ENCODE measurements around the gene HIVEP2. TPM values are rescaled to one million over a fixed set of nuclear protein-coding genes. Genes with fewer than 3 reads are reported as not detected.

Gene HIVEP2
- total RNA-seq, 1 experiment from 2014 or later: 9.1 TPM

DNA sequence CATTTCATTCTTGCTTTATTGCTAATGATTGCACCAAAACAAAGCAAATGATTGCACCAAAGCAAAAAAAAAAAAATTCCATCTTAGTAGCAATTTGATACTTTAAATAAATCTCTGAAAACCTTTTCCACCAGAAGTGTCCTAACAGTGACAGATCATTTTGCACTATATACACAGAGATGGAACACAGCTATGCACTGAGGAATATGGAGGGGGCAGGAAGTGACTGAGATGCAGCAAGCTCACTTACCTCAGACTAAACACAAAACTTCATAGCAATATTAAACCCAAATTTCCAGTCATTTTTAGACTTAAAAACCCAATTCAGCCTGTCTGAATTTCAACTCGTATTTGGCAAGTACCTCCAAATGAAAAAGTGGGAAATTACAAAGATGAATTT lies 41.2 kb downstream of the HIVEP2 start:
- H3K79me2 ChIP-seq (ENCODE audit: low read length): peaks cover 56% of the 10 kb centered on the region

DNA sequence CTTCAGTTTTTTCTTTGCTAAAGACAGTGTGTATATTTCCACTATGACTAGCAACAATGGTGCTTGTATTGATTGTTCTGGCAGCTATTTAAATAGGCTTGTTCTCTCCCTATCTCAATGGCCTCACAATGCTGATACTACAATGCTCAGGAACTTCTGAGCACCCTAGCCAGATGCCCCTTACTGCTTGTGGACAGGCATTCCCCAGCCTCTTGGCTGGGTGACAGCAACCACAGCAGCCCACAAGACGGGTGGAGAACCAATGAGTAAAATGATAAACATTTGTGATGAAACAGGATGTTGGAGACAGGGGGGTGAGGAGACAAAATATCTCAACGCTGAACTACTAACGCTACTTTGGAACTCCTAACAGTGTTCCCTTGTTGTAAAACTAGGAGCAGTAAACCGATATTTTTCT lies 42.3 kb downstream of the HIVEP2 start:
- no peaks in the 10 kb centered on the region for H3F3A ChIP-seq (ENCODE audit: low read length, unreplicated experiment)
- no peak overlapping the region for H2AFZ ChIP-seq (ENCODE audit: low read length)
- BruUV-seq (replicated peaks): no TSS peak
- peak; percentile 92 for ATAC-seq
- peak; percentile 92 for DNase-seq
- no peak for TF ChIP-seq EZH2 (IDR thresholded peaks at IDR 0.05; ENCODE audit: low read length, unreplicated experiment)
- TF ChIP-seq EZH2phosphoT487 (IDR thresholded peaks at IDR 0.05; ENCODE audit: borderline replicate concordance, low read length): no peak
- TF ChIP-seq, protein P1, sequence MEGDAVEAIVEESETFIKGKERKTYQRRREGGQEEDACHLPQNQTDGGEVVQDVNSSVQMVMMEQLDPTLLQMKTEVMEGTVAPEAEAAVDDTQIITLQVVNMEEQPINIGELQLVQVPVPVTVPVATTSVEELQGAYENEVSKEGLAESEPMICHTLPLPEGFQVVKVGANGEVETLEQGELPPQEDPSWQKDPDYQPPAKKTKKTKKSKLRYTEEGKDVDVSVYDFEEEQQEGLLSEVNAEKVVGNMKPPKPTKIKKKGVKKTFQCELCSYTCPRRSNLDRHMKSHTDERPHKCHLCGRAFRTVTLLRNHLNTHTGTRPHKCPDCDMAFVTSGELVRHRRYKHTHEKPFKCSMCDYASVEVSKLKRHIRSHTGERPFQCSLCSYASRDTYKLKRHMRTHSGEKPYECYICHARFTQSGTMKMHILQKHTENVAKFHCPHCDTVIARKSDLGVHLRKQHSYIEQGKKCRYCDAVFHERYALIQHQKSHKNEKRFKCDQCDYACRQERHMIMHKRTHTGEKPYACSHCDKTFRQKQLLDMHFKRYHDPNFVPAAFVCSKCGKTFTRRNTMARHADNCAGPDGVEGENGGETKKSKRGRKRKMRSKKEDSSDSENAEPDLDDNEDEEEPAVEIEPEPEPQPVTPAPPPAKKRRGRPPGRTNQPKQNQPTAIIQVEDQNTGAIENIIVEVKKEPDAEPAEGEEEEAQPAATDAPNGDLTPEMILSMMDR (conservative IDR thresholded peaks at IDR 0.05; ENCODE audit: low read depth, low read length): no peak
- ChIA-PET POLR2A (ENCODE audit: unreplicated experiment) (no interaction called here), CTCF (no interaction called here)
- peaks cover 51% of the 10 kb centered on the region for H3K79me2 ChIP-seq (ENCODE audit: low read length)
- intact Hi-C loops (cut with micrococcal nuclease): loop anchor here (2.0 to 10.0 kb wide), 3 partner anchors 40 to 428 kb away; no protein-coding TSS in a partner anchor
- peak overlapping the region; percentile 76 for H3K4me2 ChIP-seq (ENCODE audit: low read length)
- H3K4me1 ChIP-seq (ENCODE audit: insufficient read depth, low read length): peaks cover 33% of the 10 kb centered on the region
- no peaks in the 10 kb centered on the region for H3K27me3 ChIP-seq (ENCODE audit: low read length)
- H3K9ac ChIP-seq (ENCODE audit: low read length): peak overlapping the region; percentile 71
- H3K9me2 ChIP-seq (replicated peaks; ENCODE audit: low read length): no peaks in the 10 kb centered on the region
- H3K4me3 ChIP-seq (ENCODE audit: low read length): peak overlapping the region; percentile 58; the same call in 1 of the 2 replicates
- no peaks in the 10 kb centered on the region for H3K9me3 ChIP-seq (ENCODE audit: low read length)
- no peaks in the 10 kb centered on the region for H3K36me3 ChIP-seq (ENCODE audit: low read depth, low read length)
- no peaks in the 10 kb centered on the region for H4K20me1 ChIP-seq (ENCODE audit: low read length)
- H3K27ac ChIP-seq (ENCODE audit: low read length): peak overlapping the region; percentile 92

More for the DNA sequence above, 41.2 kb downstream of the HIVEP2 start:
- no peak for TF ChIP-seq EZH2 (IDR thresholded peaks at IDR 0.05; ENCODE audit: low read length, unreplicated experiment)
- TF ChIP-seq, protein P1 (conservative IDR thresholded peaks at IDR 0.05; ENCODE audit: low read depth, low read length): no peak
- TF ChIP-seq EZH2phosphoT487 (IDR thresholded peaks at IDR 0.05; ENCODE audit: borderline replicate concordance, low read length): no peak
- Histone ChIP-seq H3K9me3 (ENCODE audit: low read length) (no peaks in the 10 kb centered on the region), H3K4me2 (ENCODE audit: low read length) (peak overlapping the region; percentile 76; the same call in 1 of the 2 replicates), H3K4me1 (ENCODE audit: insufficient read depth, low read length) (peaks cover 33% of the 10 kb centered on the region), H3F3A (ENCODE audit: low read length, unreplicated experiment) (no peaks in the 10 kb centered on the region), H3K27me3 (ENCODE audit: low read length) (no peaks in the 10 kb centered on the region), H3K27ac (ENCODE audit: low read length) (peak overlapping the region; percentile 92), H4K20me1 (ENCODE audit: low read length) (no peaks in the 10 kb centered on the region), H2AFZ (ENCODE audit: low read length) (no peak overlapping the region), H3K9me2 (replicated peaks; ENCODE audit: low read length) (no peaks in the 10 kb centered on the region), H3K36me3 (ENCODE audit: low read depth, low read length) (no peaks in the 10 kb centered on the region), H3K4me3 (ENCODE audit: low read length) (no peak overlapping the region), H3K9ac (ENCODE audit: low read length) (peak overlapping the region; percentile 71)
- CTCF ChIA-PET: no interaction called here
- no TSS peak for BruUV-seq (replicated peaks)
- peak; percentile 30 for DNase-seq
- intact Hi-C loops (cut with micrococcal nuclease): loop anchor here (2.0 to 10.0 kb wide), 3 partner anchors 38 to 429 kb away; no protein-coding TSS in a partner anchor
- POLR2A ChIA-PET (ENCODE audit: unreplicated experiment): no interaction called here
- ATAC-seq: peak; percentile 48

DNA sequence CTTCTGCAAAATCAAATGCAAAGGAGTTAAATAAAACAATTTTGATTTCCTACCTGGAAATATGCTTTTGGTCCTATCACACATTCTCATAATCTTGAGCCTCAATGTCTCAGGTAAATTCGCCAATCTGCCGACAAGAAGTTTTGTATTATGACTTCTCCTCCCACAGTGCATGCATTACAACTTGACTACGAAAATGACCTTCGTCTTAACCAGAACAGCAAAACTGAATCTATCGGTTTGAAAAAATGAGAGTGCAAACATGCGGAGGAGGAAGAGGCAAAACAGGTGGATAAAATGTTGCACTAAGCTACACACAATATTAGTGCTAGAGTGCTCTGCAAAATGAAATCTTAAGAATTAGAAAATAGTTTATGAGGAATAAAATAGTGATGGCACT lies 43.4 kb downstream of the HIVEP2 start:
- H3K79me2 ChIP-seq (ENCODE audit: low read length): peaks cover 41% of the 10 kb centered on the region
- no peaks in the 10 kb centered on the region for H3F3A ChIP-seq (ENCODE audit: low read length, unreplicated experiment)
- no peak overlapping the region; the same call in 1 of the 2 replicates for H3K27ac ChIP-seq (ENCODE audit: low read length)
- H3K9ac ChIP-seq (ENCODE audit: low read length): no peak overlapping the region
- H3K27me3 ChIP-seq (ENCODE audit: low read length): no peaks in the 10 kb centered on the region
- intact Hi-C loops (cut with micrococcal nuclease): loop anchor here (2.0 to 10.0 kb wide), 3 partner anchors 41 to 427 kb away; no protein-coding TSS in a partner anchor
- H2AFZ ChIP-seq (ENCODE audit: low read length): no peak overlapping the region
- ATAC-seq: no peak
- TF ChIP-seq EZH2phosphoT487 (IDR thresholded peaks at IDR 0.05; ENCODE audit: borderline replicate concordance, low read length) (no peak), EZH2 (IDR thresholded peaks at IDR 0.05; ENCODE audit: low read length, unreplicated experiment) (no peak)
- TF ChIP-seq, protein P1 (conservative IDR thresholded peaks at IDR 0.05; ENCODE audit: low read depth, low read length): no peak
- no peaks in the 10 kb centered on the region for H4K20me1 ChIP-seq (ENCODE audit: low read length)
- H3K4me2 ChIP-seq (ENCODE audit: low read length): no peak overlapping the region
- H3K4me3 ChIP-seq (ENCODE audit: low read length): no peak overlapping the region
- H3K36me3 ChIP-seq (ENCODE audit: low read depth, low read length): no peaks in the 10 kb centered on the region
- CTCF ChIA-PET: no interaction called here
- H3K9me2 ChIP-seq (replicated peaks; ENCODE audit: low read length): no peaks in the 10 kb centered on the region
- DNase-seq: no peak
- H3K4me1 ChIP-seq (ENCODE audit: insufficient read depth, low read length): peaks cover 33% of the 10 kb centered on the region
- POLR2A ChIA-PET (ENCODE audit: unreplicated experiment): no interaction called here
- H3K9me3 ChIP-seq (ENCODE audit: low read length): no peaks in the 10 kb centered on the region
- BruUV-seq (replicated peaks): no TSS peak

Data from PC-3 (cell line).